Bronchial epithelial cell (primary cell): ENCODE data around the gene CEP152. TPM values are rescaled to one million over a fixed set of nuclear protein-coding genes. Genes with fewer than 3 reads are reported as not detected.

ENCODE experiments used
- DNase-seq: peaks from one replicate; pipeline ENCODE4 v3.0.0-alpha.2; 2010; ENCODE audit warnings: low read depth
- FAIRE-seq: peaks from 2 replicates; lab custom pipeline; 2011; peaks lifted over from hg19 to GRCh38; lab: Jason Lieb, UNC
- H3K27me3 ChIP-seq: 2 replicates; pipeline ENCODE4 v1.5.1; 2011; ENCODE audit warnings: low read length; ENCODE audit not compliant: control insufficient read depth, insufficient read depth
- H3K36me3 ChIP-seq: 2 replicates; pipeline ENCODE4 v1.5.1; 2011; ENCODE audit warnings: low read length; ENCODE audit not compliant: control insufficient read depth, insufficient read depth
- H3K4me3 ChIP-seq: 2 replicates; pipeline ENCODE4 v1.5.1; 2011; ENCODE audit warnings: mild to moderate bottlenecking, low read depth, low read length, control low read depth
- CTCF ChIP-seq: IDR thresholded peaks from 2 replicates; pipeline ENCODE4 v1.5.1; 2011; ENCODE audit warnings: mild to moderate bottlenecking, moderate library complexity, low read length, control low read depth, inconsistent platforms; ENCODE audit not compliant: insufficient read depth, severe bottlenecking
- total RNA-seq: library from RNA; depleted of rRNA; stranded (reverse); fragments of >200 nt; gene quantifications from 2 replicates; pipeline ENCODE4 v1.2.1, GENCODE V29; 2014

The CEP152 gene
- total RNA-seq, 1 donor from 2014 or later, result 4.5 TPM

- no peaks in the 10 kb centered on the region for H3K36me3 ChIP-seq
- DNase-seq, result no peak
- no peak for TF ChIP-seq CTCF
- no peaks in the 10 kb centered on the region for H3K27me3 ChIP-seq
- FAIRE-seq, result no peak
- no peak overlapping the region for H3K4me3 ChIP-seq
Measured at GRCh38 chr15:48710952-48711495, 99.8 kb downstream of the CEP152 start.

- no peak overlapping the region for H3K4me3 ChIP-seq
- FAIRE-seq (no peak), DNase-seq (no peak)
- H3K27me3 ChIP-seq, result no peaks in the 10 kb centered on the region
- no peak for TF ChIP-seq CTCF
- H3K36me3 ChIP-seq, result no peaks in the 10 kb centered on the region
Measured at GRCh38 chr15:48708641-48709040, 102.2 kb downstream of the CEP152 start.

GRCh38 chr15:48705381-48705780, 105.5 kb downstream of the CEP152 start:
- no peak for TF ChIP-seq CTCF
- FAIRE-seq (no peak), DNase-seq (no peak)
- Histone ChIP-seq H3K27me3 (no peaks in the 10 kb centered on the region), H3K36me3 (no peaks in the 10 kb centered on the region), H3K4me3 (no peak overlapping the region)

GRCh38 chr15:48703544-48703943, 107.3 kb downstream of the CEP152 start:
- no peak for DNase-seq
- no peak for FAIRE-seq
- no peak overlapping the region for H3K4me3 ChIP-seq
- H3K27me3 ChIP-seq, result no peaks in the 10 kb centered on the region
- no peaks in the 10 kb centered on the region for H3K36me3 ChIP-seq
- no peak for TF ChIP-seq CTCF

- no peaks in the 10 kb centered on the region for H3K27me3 ChIP-seq
- DNase-seq (no peak), FAIRE-seq (no peak)
- no peaks in the 10 kb centered on the region for H3K36me3 ChIP-seq
- TF ChIP-seq CTCF, result no peak
- H3K4me3 ChIP-seq, result no peak overlapping the region
Measured at GRCh38 chr15:48702569-48703236, 108.2 kb downstream of the CEP152 start.
